Thyroid gland (tissue), 4 donors: ENCODE data around the gene TRAP1. TPM values are rescaled to one million over a fixed set of nuclear protein-coding genes. Genes with fewer than 3 reads are reported as not detected.

ENCODE experiments used
- DNase-seq, 2 donors: peaks; one replicate each; pipeline ENCODE4 v3.0.0-alpha.2; 2019
- H3K27ac ChIP-seq, 3 donors: fragments of 200-600 bp; sonication (generic); 1 replicate in 2 of 3; 2 replicates in 1 of 3; pipeline ENCODE4 v1.5.1; 2016 to 2019; ENCODE audit warnings: mild to moderate bottlenecking in 1 of 3, moderate library complexity in 1 of 3
- H3K27me3 ChIP-seq: fragments of 200-600 bp; sonication (generic); one replicate; pipeline ENCODE4 v1.5.1; 2019
- H3K36me3 ChIP-seq, 2 donors: fragments of 200-600 bp; sonication (generic); one replicate each; pipeline ENCODE4 v1.5.1; 2016 to 2019
- H3K4me1 ChIP-seq, 2 donors: fragments of 200-600 bp; sonication (generic); one replicate each; pipeline ENCODE4 v1.5.1; 2017 to 2019
- H3K4me3 ChIP-seq, 3 donors: fragments of 200-600 bp; sonication (generic); replicated peaks in 1 of 3; 1 replicate in 2 of 3; 2 replicates in 1 of 3; pipeline ENCODE4 v1.5.1; 2016; ENCODE audit warnings: mild to moderate bottlenecking in 1 of 3
- H3K9me3 ChIP-seq: fragments of 200-600 bp; sonication (generic); one replicate; pipeline ENCODE4 v1.5.1; 2017
- CTCF ChIP-seq, 6 experiments: fragments of 200-600 bp in 3 of 6; fragments of 450-650 bp in 3 of 6; sonication (generic) in 3 of 6; IDR thresholded peaks; one replicate each; pipeline ENCODE4 v1.5.1; 2016 to 2019; ENCODE audit warnings: antibody characterized with exemption in 6 of 6, mild to moderate bottlenecking in 2 of 6, inconsistent platforms in 1 of 6, moderate library complexity in 1 of 6
- POLR2A ChIP-seq, 2 donors: fragments of 450-650 bp; IDR thresholded peaks; one replicate each; pipeline ENCODE4 v1.6.1; 2017; ENCODE audit warnings: antibody characterized with exemption in 2 of 2, mild to moderate bottlenecking in 2 of 2, moderate library complexity in 1 of 2
- WGBS, 2 donors: methylation state at CpG; one replicate each; pipeline ENCODE4 v1.1.5; 2017; 5-methylcytosine and 5-hydroxymethylcytosine counted together
- intact Hi-C: fragments of 100-400 bp; cut with DNase I; formaldehyde crosslinking; loops from one replicate; pipeline ENCODE4 v1.15.1; 2023
- total RNA-seq, 4 donors: library from RNA; depleted of rRNA; stranded (reverse); fragments of >200 nt; gene quantifications; one replicate each; pipeline ENCODE4 v1.2.3, GENCODE V29; 2016

The TRAP1 gene
- total RNA-seq, 4 donors from 2014 or later: 37.3 to 58.3 (median 53.9) TPM

DNA sequence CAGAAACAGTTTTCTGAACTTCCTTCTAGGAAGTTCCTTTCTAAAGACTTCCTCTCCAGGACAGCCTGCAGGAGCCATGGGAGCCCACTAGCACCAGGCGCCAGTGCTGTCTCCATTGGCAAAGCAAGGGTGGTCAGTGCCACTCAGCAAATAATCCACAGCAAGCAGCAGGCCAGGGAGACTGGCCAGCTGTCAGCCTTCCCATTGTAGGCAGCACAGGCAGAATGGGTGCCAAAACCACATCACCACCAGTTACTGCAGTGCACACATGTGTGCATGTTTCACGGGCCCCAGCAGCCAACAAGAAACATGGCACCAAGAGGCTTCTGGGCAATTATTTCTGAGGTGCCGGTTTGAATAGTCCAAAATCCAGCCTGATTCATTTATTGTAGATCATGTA, 36.1 kb downstream of the TRAP1 start:
- no peak overlapping the region for H3K27ac ChIP-seq
- no peaks in the 10 kb centered on the region for H3K27me3 ChIP-seq
- DNase-seq: no peak
- H3K4me3 ChIP-seq: no peak overlapping the region
- peaks cover 15 to 19% of the 10 kb centered on the region in 2 donors for H3K36me3 ChIP-seq
- no peaks in the 10 kb centered on the region for H3K4me1 ChIP-seq
- intact Hi-C loops: no loop called here
- no peaks in the 10 kb centered on the region for H3K9me3 ChIP-seq
- TF ChIP-seq POLR2A (IDR thresholded peaks at IDR 0.05) (no peak), CTCF (IDR thresholded peaks at IDR 0.05) (no peak)
- WGBS, 2 donors: 91 to 92% methylated on average over 2 to 3 of the region's 3 CpGs

- intact Hi-C loops: no loop called here
- H3K27me3 ChIP-seq: no peaks in the 10 kb centered on the region
- 94 to 97% methylated on average over 11 of the region's 11 CpGs for WGBS, 2 donors
These were observed 39.3 kb downstream of the TRAP1 start for GRCh38 chr16:3677994-3678393.

DNA sequence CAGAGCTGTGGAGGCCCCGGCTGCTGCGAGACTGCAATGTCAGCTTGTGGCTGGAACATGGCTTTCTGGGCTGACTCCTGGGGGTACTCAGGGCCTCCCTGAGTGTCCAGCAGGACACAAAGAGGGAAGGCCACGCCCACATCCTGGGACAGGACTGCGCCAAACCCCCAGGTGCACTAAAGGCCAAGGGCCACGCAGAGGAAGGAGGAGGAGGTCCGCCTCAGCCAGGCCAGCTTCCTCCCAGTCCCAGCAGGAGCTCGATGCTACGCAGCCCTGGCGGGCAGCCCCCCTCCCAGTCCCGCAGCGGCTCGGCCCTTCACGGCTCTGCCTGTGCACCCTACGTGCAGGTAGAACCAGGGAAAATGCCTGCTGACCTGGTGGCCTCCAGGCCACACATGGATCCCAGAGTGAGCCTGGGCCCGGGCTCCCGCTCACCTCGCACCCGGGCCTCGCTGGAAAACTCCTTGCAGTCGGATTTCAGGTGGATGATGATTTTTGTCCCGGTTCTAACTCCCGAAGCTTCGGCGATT, 41.7 kb downstream of the TRAP1 start:
- DNase-seq: no peak
- intact Hi-C loops: no loop called here
- Histone ChIP-seq H3K9me3 (no peaks in the 10 kb centered on the region), H3K4me3 (no peak overlapping the region), H3K4me1 (no peaks in the 10 kb centered on the region), H3K36me3 (peaks cover 31 to 35% of the 10 kb centered on the region in 2 donors), H3K27me3 (no peaks in the 10 kb centered on the region), H3K27ac (no peak overlapping the region)
- 94 to 95% methylated on average over 14 to 16 of the region's 24 CpGs for WGBS, 2 donors
- TF ChIP-seq POLR2A (IDR thresholded peaks at IDR 0.05) (no peak), CTCF (IDR thresholded peaks at IDR 0.05) (no peak)

More at GRCh38 chr16:3677994-3678393, 39.3 kb downstream of the TRAP1 start:
- DNase-seq: no peak
- Histone ChIP-seq H3K4me3 (no peak overlapping the region), H3K9me3 (no peaks in the 10 kb centered on the region), H3K27ac (no peak overlapping the region), H3K36me3 (peaks cover 28 to 29% of the 10 kb centered on the region in 2 donors), H3K4me1 (no peaks in the 10 kb centered on the region)
- TF ChIP-seq POLR2A (IDR thresholded peaks at IDR 0.05) (no peak), CTCF (IDR thresholded peaks at IDR 0.05) (no peak)

- no peaks in the 10 kb centered on the region for H3K27me3 ChIP-seq
- no peak overlapping the region for H3K4me3 ChIP-seq
- H3K4me1 ChIP-seq: no peaks in the 10 kb centered on the region
- TF ChIP-seq POLR2A (IDR thresholded peaks at IDR 0.05) (no peak), CTCF (IDR thresholded peaks at IDR 0.05) (no peak)
- H3K36me3 ChIP-seq: peaks cover 31 to 38% of the 10 kb centered on the region in 2 donors
- no peak overlapping the region for H3K27ac ChIP-seq
- 90 to 94% methylated on average over 26 to 29 of the region's 34 CpGs for WGBS, 2 donors
- no peak for DNase-seq
- intact Hi-C loops: no loop called here
- no peaks in the 10 kb centered on the region for H3K9me3 ChIP-seq
These were observed 42.6 kb downstream of the TRAP1 start for GRCh38 chr16:3674513-3675295.

GRCh38 chr16:3673676-3674377, 43.5 kb downstream of the TRAP1 start:
- no peak for TF ChIP-seq POLR2A (IDR thresholded peaks at IDR 0.05)
- no peak for TF ChIP-seq CTCF (IDR thresholded peaks at IDR 0.05)
- Histone ChIP-seq H3K4me3 (no peak overlapping the region), H3K9me3 (no peaks in the 10 kb centered on the region), H3K36me3 (peaks cover 26 to 36% of the 10 kb centered on the region in 2 donors), H3K27ac (no peak overlapping the region), H3K27me3 (no peaks in the 10 kb centered on the region), H3K4me1 (no peaks in the 10 kb centered on the region)
- DNase-seq: no peak
- intact Hi-C loops: no loop called here
- WGBS, 2 donors: 95 to 96% methylated on average over 13 of the region's 13 CpGs
